Measurements from ENCODE around the gene SLC25A4. TPM values are rescaled to one million over a fixed set of nuclear protein-coding genes. Genes with fewer than 3 reads are reported as not detected.
"Not testable (repeated sequence)": the region's sequence is repeated elsewhere in the genome, so short reads cannot be mapped to it uniquely, and the experiment has no call there.

SLC25A4 gene
- polyA plus RNA-seq, 10 donors: 85.7 to 178 (median 142) TPM

GRCh38 chr4:185171373-185172071, 28.5 kb downstream of the SLC25A4 start:
- no peak for DNase-seq

GRCh38 chr4:185179488-185179887, 36.4 kb downstream of the SLC25A4 start:
- no peak for DNase-seq

GRCh38 chr4:185182239-185182638, 39.2 kb downstream of the SLC25A4 start:
- no peak for DNase-seq

- peak; percentile 87 to 93 (median 92) for DNase-seq
These were observed 40.7 kb downstream of the SLC25A4 start for GRCh38 chr4:185183622-185184281.

- no peak for DNase-seq
These were observed 43.7 kb downstream of the SLC25A4 start for GRCh38 chr4:185186769-185187168.

- DNase-seq: no peak
These were observed 46.7 kb downstream of the SLC25A4 start for GRCh38 chr4:185189606-185190305.

- DNase-seq: no peak
These were observed 47.3 kb downstream of the SLC25A4 start for GRCh38 chr4:185190306-185190856.

GRCh38 chr4:185192059-185192458, 49.0 kb downstream of the SLC25A4 start:
- no peak for DNase-seq

GRCh38 chr4:185194924-185195888, 52.1 kb downstream of the SLC25A4 start:
- DNase-seq: no peak

- no peak for DNase-seq
These were observed 53.4 kb downstream of the SLC25A4 start for GRCh38 chr4:185196437-185196836.

- not testable (repeated sequence) for DNase-seq
These were observed 55.1 kb downstream of the SLC25A4 start for GRCh38 chr4:185198189-185198588.

Other genes with a start within 250 kb of the SLC25A4 start
- not detected for gene HELT, start 124.8 kb upstream of the SLC25A4 start, polyA plus RNA-seq (ENCODE audit: insufficient read length in 10 of 10)
- gene CFAP97, start 60.7 kb downstream of the SLC25A4 start, polyA plus RNA-seq (ENCODE audit: insufficient read length in 10 of 10): 10 to 100 TPM; 22.4 to 40.9 (median 28.8) TPM
- gene SNX25, start 66.3 kb downstream of the SLC25A4 start, polyA plus RNA-seq (ENCODE audit: insufficient read length in 10 of 10): 10 to 100 TPM in 1 of 10 donors, 1 to 10 TPM in 9; 7.2 to 11.8 (median 8.2) TPM

Data from muscle of back (tissue), 11 donors.